GM12874 (cell line): ENCODE results near the gene ISM1.

Source experiments
- CTCF ChIP-seq: IDR thresholded peaks from 2 replicates; pipeline ENCODE4 v1.5.1; 2011; ENCODE audit warnings: low read depth, mild to moderate bottlenecking, control low read depth, low read length, moderate library complexity; ENCODE audit not compliant: insufficient read depth

Gene ISM1

DNA sequence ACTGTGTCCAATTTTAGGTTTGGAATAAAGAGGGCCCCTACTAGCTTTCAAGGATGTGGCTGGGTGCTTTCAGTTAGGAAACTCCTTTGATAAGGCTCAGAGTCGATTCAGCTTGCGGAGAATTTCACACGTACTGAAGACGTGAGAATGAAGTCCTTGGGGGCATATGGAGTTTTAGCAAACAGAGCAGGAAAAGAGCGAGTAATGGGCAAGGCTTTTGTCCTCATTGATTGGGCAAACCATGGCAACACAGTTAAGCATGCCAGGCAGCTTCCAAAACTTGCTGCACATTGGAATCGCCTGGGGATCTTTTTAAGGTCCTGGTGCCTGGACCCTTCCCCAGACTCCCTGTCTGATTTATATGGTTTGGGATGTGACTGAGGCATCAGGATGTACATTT lies 29.2 kb downstream of the ISM1 start:
- no peak for TF ChIP-seq CTCF

DNA sequence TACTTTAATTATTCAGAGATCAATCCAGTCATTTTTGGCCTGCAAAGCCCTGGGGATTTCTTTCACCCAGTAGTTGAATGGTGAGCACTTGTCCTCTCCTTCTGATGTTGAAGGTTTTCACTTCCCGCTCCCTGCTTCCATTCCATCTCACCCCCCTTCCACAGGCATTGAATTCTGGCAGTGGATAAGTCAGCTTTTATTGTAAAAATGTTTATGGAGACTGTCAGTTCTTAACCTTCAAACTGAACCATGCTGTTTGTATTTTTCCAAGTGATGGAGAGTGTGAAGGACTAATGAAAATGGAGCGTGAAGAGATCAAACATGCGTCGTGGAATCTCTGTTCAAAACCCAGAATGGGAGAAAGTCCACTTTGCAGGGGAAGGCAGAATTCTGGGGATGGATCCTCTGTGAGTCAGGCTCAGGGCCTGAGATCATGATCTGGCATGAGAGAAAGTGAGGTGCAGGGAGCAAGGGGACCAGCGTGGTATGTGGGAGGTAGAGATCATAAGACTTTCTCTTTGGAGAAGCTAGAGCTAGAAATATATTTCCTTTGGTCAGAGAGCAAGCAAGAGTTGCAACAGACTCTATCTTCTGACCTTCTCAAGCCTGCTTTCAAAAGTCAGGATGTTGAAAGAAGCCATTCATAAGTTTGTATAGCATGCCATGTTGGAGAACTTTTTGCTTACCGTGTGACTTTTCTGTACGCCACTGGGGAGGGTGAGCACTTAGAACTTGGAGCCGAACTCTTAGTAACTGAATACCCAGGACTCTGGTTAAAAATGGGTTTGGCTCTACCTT lies 30.2 kb downstream of the ISM1 start:
- TF ChIP-seq CTCF, result no peak

- no peak for TF ChIP-seq CTCF
Observed at GRCh38 chr20:13251904-13252297, 30.8 kb downstream of the ISM1 start.

GRCh38 chr20:13255356-13255755 lies 34.3 kb downstream of the ISM1 start:
- TF ChIP-seq CTCF, result no peak

DNA sequence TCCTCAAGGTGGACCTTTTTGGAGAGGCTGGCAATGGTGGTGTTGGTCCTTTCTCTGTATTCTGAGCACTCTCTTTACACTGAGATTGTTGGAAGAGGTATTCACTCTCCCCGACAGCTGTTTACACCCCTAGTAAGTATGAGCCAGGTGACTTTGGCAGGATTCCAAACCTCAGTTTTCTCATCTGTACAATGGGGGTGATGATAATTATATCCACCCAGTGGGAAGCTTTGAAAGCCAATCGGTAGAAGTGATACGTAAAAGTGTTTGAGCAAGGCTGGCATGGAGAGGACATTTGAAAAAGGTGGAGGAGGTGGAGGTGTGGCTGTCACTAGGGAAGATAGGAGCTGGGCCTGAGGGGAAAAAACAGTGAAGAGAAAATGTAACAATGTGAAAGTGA lies 35.5 kb downstream of the ISM1 start:
- no peak for TF ChIP-seq CTCF

DNA sequence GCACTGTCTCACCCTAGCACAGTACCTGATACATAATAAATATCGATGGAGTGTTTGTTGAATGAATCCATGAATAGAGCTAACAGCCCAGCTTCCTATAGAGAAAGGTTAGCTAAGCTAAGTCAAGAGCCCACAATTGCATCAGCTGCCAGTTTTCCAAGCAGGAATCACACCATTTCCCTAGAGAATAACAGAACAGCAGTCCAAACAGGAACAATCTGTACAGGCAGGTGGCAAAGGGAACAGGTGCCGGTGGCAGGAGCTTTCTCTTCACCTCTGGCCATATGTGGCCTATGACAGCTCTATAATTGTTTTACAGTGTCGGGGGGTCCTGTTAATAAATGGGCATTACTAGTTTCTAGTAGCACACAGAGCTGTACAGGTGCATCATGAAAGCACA lies 38.8 kb downstream of the ISM1 start:
- TF ChIP-seq CTCF, result no peak

- no peak for TF ChIP-seq CTCF
Observed at GRCh38 chr20:13260650-13261279, 39.7 kb downstream of the ISM1 start.
